NCI-H1092 treated with DMSO at 0.1 percent for 48 hours (cell line): ENCODE data around the gene HAUS5.
"Not testable (repeated sequence)": the region's sequence is repeated elsewhere in the genome, so short reads cannot be mapped to it uniquely, and the experiment has no call there.

Source experiments
- DNase-seq: peaks from one replicate; lab custom pipeline; 2025; lab: John Stamatoyannopoulos, UW

The HAUS5 gene

DNA sequence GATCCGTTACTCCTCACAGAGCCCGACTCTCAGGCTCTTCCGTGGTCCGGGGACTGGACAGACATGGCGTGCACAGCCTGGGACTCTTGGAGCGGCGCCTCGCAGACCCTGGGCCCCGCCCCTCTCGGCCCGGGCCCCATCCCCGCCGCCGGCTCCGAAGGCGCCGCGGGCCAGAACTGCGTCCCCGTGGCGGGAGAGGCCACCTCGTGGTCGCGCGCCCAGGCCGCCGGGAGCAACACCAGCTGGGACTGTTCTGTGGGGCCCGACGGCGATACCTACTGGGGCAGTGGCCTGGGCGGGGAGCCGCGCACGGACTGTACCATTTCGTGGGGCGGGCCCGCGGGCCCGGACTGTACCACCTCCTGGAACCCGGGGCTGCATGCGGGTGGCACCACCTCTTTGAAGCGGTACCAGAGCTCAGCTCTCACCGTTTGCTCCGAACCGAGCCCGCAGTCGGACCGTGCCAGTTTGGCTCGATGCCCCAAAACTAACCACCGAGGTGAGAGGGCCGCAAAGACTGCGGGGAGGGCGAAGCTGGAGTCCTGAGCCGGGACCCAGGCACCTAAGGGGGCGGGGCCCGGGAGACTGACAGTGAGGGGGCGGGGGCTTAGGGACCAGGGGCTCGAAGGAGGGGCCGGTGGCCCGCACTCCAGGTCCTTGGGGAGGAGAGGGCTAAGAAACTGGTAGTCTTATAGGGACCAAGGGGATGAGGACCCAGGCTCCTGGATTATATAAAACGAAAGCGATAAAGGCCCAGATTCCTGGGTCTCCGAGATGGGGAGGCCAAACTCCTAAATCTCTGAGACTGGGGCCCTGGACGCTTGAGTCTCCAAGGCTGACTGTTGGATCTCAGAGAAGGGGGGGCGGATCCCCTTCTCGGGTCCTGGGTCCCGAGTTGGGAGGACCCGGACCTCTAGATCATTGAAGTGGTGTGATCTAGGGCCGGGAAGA is 31.0 kb downstream of the HAUS5 start:
- peak; percentile 48 for DNase-seq

DNA sequence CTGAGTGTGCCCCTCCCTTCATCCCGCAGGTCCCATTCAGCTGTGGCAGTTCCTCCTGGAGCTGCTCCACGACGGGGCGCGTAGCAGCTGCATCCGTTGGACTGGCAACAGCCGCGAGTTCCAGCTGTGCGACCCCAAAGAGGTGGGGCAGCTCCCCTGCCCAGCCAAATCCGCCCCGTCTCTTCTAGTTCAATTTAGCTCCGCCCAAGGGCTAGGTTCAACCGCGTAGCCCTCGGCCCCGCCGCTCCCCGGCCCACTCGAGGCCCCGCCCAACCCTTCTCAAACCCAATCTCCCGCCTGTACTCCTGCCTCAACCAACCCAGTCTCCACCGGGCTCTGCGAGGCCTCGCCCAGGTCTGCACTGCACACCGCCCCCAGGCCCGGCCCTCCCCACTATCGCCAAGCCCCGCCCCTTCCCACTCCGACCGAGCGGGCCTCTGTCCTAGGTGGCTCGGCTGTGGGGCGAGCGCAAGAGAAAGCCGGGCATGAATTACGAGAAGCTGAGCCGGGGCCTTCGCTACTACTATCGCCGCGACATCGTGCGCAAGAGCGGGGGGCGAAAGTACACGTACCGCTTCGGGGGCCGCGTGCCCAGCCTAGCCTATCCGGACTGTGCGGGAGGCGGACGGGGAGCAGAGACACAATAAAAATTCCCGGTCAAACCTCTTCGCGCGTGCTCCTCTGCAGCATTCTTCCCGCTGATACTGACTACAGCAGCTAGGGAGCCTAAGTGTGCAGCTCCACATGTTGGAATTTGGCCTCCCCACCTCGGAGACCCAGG is 31.9 kb downstream of the HAUS5 start:
- DNase-seq, result peak; percentile 68

DNA sequence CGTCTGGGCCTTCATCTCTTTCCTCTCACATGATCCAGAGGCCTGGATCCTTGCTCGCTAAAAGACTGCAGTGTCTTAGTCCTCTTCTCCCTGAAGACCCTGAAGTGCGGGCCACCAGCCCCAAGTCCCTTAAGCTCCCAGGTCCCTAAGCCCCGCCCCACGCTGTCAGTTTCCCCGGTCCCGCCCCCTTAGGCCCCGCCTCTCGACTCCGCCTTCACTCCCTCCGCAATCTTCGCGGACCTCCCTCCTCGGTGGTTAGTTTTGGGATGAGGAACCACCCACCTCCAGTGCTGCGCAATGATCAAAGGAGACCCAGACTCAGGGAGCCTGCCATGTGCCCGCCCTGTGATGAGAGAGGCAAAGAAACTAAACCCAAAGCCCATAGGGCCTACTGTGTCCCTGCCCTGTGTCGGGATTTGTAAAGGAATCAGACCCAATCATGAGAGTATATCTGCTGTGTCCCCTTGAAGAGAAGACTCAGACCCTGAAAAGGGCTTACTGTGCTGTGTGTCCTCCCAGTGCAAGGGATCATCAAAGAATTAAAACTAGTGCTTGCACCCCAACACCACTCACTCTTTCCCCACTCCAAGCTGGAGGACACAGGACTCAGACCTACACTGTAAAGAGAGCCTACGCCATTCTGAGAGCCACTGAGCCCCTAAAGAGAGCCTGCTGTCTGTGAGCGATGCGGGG is 32.6 kb downstream of the HAUS5 start:
- peak; percentile 17 for DNase-seq

DNA sequence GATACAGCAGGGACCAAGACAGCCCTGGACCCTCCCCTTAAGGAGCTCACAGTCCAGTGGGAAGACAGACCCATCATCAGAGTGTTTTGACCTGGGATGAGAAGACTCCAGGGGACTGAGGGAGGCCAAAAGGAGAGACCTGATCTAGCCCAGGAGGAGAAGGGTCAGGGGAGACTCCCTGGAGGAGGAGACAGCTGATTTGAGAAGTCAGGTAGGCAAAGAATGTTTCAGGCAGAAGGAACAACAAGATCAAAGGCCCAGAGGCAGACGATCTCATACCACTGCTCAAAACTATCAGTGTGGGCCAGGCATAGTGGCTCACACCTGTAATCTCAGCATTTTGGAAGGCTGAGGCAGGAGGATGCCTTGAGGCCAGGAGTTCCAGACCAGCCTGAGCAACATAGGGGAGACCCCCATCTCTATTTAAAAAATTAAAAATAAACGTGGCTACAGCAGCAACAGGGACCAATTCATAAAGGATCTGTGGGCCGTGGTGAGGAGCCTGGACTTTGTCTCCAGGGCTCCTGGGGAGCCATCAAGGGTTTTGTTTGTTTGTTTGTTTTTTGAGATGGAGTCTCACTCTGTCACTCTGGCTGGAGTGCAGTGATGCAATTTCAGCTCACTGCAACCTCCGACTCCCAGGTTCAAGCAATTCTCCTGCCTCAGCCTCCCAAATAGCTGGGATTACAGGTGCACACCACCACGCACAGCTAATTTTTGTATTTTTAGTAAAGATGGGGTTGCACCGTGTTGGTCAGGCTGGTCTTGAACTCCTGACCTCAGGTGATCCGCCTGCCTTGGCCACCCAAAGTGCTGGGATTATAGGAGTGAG is 33.4 kb downstream of the HAUS5 start:
- no peak for DNase-seq

DNA sequence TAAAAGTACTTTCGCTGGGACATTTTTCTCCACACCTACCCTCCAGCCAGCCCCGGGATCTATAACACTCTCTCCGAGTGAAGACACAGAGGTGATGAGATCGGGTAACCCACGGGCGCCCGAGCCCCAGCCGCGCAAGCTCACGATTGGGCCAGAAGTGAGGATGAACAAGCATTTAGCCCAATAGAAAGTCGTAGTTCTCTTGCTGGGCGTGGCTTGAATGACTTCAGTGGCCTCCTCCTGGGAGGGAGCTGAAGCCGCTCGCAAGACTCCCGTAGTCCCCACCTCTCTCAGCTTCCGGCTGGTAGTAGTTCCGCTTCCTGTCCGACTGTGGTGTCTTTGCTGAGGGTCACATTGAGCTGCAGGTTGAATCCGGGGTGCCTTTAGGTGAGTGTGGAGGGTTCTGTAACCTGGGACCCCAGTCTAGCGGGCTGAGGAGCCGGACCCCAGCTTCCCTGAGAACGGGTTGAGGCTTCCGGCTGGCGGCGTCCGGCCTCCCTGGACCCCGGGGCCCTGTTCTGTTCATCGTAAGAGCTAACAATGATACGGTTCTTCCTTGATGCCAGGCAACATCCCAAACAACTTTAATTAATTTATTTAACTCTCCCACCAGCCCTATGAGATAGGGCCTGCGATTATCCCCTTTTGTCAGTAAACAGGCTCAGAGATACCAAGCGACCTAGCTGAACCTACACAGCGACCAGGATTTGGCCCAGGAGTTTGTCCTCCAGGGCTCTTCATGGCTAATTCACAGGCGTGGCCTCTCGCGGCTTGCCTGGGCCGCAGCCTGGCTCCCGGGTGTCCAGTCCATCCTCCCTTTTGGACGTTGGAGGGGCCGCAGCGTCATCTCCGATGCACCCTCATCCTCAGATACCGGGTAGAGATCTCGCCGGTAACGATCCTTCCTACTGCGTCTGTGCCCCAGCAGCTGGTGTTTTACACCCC is 35.8 kb downstream of the HAUS5 start, which contains the start of gene COX6B1:
Gene COX6B1 (plus strand): TSS at position 307 of the 945 bp plus-strand sequence. CDS start 2,921 bp downstream, outside the sequence.
- peak; percentile 92 for DNase-seq

DNA sequence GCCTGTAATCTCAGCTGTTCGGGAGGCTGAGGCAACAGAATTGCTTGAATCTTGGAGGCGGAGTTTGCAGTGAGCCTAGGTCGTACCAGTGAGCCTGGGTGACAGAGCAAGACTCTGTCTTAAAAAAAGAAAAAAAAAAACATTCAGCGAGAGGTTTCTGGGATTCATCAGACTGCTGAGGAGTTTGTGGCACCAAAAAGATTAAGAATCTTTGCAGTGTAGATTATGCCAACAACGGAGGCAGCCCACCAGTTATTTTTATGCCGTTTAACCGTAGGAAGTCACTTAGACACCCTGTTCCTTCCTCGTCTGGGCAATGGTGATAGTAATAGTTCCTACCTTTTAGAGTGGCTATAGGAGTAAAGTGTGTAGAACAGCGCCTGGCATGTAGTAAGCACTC is 38.0 kb downstream of the HAUS5 start:
- no peak for DNase-seq

DNA sequence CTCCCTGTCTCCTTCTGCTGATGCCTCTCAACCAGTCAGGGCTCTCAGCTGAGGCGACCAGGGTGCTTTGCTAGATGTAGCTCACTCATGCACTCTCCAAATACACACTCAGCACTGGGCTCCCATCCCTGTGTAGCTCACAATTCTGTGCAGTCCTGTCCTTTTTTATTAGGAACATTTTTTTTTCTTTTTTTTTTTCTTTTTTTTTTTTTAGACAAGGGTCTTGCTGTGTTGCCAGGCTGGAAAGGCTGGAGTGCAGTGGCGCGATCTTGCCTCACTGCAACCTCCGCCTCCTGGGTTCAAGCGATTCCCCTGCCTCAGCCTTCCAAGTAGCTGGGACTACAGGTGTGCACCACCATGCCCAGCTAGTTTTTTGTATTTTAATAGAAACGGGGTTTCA is 42.3 kb downstream of the HAUS5 start:
- not testable (repeated sequence) for DNase-seq

DNA sequence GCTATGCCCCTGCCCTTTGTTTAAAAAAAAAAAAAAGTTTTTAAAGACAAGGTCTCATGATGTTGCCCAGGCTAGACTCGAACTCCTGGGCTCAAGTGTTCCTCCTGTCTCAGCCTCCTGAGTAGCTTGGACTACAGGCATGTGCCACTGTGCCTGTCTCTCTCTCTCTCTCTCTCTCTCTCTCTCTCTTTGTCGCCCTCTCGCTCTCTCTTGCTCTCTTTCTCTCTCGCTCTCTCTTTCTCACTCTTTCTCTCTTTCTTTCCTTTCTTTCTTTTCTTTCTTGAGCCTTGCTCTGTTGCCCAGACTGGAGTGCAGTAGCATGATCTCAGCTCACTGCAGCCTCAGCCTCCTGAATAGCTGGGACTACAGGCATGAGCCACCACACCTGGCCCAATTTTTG is 43.1 kb downstream of the HAUS5 start:
- no peak for DNase-seq

DNA sequence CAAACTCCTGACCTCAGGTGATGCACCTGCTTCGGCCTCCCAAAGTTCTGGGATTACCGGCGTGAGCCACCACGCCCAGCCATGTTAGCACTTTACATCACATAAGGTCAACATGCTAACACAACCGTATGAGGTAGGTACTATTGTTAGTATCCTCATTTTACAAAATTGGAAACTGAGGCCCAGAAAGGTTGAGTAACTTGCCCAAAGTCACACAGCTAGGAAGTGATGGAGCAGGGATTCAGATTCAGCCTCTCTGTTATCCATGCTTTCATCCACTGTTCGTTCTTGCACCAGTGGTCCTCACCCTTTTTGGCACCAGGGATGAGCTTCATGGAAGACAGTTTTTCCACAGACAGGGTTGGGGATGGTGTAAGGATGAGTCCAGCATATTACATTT is 44.2 kb downstream of the HAUS5 start:
- no peak for DNase-seq

DNA sequence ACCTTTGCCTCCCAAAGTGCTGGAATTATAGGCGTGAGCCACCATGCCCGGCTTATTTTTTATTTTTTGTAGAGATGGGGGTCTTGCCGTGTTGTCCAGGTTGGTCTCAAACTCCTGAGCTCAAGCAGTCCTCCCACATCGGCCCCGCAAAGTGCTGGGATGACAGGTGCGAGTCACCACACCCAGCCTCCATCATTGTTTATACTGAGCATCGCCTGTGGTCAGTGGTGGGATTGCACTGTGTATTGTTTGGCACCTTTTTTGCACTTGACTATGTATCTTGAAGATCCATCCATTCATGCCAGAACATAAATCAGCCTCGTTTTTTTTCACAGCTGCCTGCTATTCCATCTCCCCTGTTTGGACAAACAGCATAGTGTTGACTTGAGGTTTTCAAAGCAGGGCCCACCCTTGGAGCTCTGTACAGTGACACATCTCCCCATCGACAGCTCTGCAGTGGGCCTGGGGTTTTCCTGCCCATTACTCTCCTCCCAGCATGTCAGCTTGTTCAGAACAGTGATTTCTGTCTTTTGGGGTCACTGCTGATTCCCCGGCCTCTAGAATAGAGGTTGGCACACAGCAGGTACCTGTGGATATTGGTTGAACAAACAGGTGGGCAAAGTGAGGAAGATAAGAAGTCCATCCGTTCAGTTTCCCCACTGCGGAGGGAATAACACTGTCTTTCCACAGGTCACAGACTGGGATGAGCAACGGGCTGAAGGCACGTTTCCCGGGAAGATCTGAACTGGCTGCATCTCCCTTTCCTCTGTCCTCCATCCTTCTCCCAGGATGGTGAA is 45.6 kb downstream of the HAUS5 start:
- DNase-seq, result no peak

DNA sequence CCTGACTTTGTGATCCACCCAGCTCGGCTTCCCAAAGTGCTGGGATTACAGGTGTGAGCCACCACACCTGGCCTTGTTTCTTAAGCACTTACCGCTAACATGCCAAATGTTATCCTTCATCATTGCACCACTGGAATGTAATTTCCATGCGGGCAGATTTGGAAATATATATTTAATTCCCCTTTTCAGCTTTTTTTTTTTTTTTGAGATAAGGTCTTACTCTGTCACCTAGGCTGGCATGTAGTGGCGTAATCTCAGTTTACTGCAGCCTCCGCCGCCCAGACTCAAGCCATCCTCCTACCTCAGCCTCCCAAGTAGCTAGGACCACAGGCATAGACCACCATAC is 49.4 kb downstream of the HAUS5 start:
- DNase-seq, result no peak

DNA sequence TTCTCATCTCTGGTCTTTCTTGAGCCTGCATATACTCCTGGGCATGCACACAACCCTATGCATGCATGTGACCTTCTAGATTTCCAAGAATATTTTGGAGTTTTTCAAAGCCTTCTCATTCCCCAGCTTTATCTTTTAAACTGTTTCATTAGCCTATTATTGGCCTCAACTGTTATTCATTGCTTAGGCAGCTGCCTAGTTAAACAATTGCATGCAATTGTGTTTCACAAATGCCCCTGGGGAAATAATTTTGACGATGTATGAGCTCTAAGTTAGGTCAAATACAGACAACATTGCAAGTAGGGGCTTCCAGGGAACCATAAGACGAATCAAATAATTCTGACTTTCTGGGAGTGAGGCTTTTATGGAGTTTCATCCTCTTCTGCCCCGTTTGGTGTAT is 51.4 kb downstream of the HAUS5 start:
- DNase-seq, result no peak

DNA sequence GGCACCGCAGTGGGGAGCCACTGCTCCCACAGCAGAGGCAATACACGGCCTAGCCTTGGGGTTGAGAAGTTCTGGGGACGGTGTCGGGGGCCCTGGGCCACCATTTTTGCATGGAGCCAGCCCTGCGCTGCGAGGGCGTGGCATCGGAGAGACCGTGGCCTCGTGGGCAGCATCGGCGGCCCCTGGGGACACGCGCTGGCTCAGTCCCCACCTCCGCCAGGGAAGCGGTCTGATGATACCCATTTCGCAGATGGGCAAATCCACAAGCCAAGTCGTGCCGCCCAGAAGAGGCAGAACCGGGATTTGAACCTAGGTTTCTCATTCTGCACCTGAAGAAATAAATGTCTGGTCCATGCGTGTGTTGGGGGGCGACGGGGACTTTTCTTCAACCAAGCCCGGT is 52.6 kb downstream of the HAUS5 start:
- no peak for DNase-seq

DNA sequence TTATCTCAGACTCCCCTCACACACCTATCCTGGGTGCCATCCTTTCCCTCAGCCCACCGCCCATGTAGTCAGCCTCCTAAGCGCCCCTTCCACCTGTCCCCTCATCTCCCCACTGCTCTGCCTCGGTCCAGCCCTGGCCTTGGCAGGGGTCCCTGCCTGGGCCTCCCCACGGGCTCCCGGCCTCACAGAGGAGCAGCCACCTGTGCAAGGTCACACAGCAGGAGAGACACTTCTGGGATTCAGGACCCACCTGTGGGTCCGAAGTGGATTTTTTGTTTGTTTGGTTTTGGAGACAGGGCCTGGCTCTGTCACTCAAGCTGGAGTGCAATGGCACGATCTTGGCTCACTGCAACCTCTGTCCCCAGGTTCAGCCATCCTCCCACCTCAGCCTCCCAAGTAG is 53.1 kb downstream of the HAUS5 start:
- DNase-seq, result no peak

DNA sequence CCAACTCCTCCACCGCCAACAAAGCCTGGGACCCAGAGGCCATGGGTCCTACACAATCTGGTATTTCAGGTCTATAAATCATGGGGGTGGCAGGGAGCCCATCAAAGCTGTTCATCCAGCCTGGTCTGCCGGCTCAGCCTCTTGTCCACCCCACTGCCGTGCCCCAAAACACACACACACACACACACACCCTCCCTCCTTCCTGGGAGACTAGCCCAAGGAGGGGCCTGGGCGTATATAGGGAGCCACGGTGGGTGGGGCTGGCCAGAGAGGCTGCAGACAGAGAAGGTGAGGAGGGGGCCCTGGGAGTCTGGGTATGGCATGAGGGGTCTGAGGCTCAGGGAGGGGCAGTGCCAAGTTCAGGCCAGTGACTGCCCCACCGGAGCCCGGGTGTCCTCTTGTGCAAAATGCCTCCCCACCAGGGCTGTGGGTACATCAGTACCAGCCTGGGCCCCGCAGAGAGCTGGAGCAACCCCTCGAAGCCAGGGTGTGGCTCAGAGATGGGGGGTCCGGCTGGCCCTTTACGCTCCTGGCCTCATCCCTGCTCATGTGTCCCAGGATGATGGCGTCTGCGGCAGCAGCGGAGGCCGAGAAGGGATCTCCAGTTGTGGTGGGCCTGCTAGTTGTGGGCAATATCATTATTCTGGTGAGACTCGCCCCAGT is 53.8 kb downstream of the HAUS5 start, which contains the start of gene UPK1A:
Gene UPK1A (plus strand): TSS at position 267 of the 663 bp plus-strand sequence. CDS start 296 bp downstream, at position 563.
- DNase-seq, result no peak

DNA sequence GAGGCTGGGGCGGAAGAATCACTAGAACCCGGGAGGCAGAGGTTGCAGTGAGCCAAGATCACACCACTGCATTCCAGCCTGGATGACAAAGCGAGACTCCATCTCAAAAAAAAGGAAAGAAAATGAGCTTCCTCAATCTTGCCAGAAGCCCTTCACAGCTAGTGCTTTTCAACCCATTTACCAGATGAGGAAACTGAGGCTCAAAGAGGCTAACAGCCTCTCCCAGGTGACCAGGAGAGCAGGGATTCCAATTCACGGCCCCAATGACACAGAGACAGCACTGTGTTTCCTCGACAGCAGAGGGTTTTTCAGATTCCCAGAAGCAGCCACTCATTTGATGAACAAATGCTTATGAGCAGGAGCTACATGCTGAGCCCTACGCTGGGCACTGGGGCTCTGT is 57.0 kb downstream of the HAUS5 start:
- DNase-seq, result no peak

DNA sequence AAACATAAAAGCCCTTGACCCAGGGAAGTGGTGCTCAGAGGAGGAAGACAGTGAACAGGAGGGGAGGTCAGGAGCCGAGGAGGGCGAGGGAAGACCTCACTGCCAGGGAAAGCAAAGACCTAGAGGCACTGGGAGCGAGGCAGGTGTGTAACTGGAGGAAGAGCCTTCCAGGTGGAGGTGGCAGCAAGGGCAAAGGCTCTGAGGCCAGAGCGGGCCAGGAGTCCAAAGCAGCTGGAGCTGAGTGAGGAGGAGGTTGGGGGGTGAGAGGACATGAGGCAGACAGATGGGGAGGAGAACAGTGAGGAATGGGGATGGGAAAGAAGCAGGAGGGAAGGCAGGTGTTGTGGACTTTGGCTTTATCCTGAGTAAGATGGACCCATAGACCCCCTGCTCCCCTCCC is 57.4 kb downstream of the HAUS5 start:
- DNase-seq, result no peak

DNA sequence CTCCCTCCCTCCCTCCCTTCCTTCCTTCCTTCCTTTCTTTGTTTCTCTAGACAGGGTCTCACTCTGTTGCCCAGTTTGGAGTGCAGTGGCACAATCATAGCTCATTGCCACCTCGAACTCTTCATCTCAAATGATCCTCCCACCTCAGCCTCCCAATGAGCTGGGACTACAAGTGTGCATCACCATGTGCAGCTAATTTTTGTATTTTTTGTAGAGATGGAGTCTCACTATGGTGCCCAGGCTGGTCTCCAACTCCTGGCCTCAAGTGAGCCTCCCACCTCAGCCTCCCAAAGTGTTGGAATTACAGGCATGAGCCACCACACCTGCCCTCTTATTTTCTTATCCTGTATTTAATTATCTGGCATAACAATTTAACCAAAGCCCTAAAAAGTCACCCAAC is 58.2 kb downstream of the HAUS5 start:
- DNase-seq, result no peak

DNA sequence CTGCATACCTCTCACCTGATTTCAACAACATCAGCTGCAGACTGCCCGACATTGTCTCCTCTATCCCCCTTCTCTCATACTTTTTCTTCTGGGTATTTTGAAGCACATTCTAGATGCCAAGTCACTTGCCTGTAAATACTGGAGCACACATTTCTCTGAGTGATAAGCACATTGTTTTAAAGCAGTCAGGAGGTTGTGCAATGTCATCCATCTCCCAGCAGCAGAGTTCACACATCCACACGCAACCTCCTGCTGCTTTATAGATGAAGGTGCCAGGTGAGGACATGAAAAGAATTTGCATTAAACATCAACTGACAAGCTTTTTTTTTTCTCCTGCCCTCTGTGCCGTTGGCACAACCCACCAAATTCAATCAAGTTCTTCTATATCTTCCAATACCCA is 59.3 kb downstream of the HAUS5 start:
- no peak for DNase-seq
